C4-2B (cell line): Measurements from ENCODE around the gene CIDEA.

Experiments used
- ZFX ChIP-seq: fragments of 450-650 bp; IDR thresholded peaks from 2 replicates; pipeline ENCODE4 v1.6.1; 2017
- TF ChIP-seq, protein P1 (sequence below): fragments of 450-650 bp; conservative IDR thresholded peaks from 2 replicates; pipeline ENCODE4 v1.5.1; 2017; ENCODE audit warnings: mild to moderate bottlenecking

DNA sequence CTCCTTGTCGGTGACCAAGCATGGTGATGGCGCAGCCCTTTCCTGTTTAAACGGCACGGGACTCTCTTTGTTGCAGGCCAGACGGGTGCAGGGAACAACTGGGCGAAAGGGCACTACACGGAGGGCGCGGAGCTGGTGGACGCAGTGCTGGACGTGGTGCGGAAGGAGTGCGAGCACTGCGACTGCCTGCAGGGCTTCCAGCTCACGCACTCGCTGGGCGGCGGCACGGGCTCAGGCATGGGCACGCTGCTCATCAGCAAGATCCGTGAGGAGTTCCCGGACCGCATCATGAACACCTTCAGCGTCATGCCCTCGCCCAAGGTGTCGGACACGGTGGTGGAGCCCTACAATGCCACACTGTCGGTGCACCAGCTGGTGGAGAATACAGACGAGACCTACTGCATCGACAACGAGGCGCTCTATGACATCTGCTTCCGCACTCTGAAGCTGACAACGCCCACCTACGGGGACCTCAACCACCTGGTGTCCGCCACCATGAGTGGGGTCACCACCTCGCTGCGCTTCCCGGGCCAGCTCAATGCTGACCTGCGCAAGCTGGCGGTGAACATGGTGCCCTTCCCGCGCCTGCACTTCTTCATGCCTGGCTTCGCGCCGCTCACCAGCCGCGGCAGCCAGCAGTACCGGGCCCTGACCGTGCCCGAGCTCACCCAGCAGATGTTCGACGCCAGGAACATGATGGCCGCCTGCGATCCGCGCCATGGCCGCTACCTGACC, 71.0 kb downstream of the CIDEA start:
- TF ChIP-seq, protein P1, sequence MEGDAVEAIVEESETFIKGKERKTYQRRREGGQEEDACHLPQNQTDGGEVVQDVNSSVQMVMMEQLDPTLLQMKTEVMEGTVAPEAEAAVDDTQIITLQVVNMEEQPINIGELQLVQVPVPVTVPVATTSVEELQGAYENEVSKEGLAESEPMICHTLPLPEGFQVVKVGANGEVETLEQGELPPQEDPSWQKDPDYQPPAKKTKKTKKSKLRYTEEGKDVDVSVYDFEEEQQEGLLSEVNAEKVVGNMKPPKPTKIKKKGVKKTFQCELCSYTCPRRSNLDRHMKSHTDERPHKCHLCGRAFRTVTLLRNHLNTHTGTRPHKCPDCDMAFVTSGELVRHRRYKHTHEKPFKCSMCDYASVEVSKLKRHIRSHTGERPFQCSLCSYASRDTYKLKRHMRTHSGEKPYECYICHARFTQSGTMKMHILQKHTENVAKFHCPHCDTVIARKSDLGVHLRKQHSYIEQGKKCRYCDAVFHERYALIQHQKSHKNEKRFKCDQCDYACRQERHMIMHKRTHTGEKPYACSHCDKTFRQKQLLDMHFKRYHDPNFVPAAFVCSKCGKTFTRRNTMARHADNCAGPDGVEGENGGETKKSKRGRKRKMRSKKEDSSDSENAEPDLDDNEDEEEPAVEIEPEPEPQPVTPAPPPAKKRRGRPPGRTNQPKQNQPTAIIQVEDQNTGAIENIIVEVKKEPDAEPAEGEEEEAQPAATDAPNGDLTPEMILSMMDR: no peak
- TF ChIP-seq ZFX: no peak
